HepG2 (cell line): ENCODE data around the gene TLDC2. TPM values are rescaled to one million over a fixed set of nuclear protein-coding genes. Genes with fewer than 3 reads are reported as not detected.

Source experiments
- ATAC-seq: fragments of 200-7000 bp; cut with Tn5 transposase; 3 replicates; pipeline ENCODE4 v1.9.1; 2020; ENCODE audit warnings: mild to moderate bottlenecking, moderate library complexity
- BruUV-seq: library from RNA; stranded (reverse); fragments of 400-500 nt; replicated peaks from 2 replicates; lab custom pipeline; 2021; lab: Mats Ljungman, UMichigan
- CTCF ChIA-PET: fragments of 300-600 bp; formaldehyde crosslinking; extraction: SDS; loops from one replicate; lab custom pipeline; 2021; ENCODE audit warnings: low total read pairs, inconsistent platforms, low intra/inter-chr PET ratio; lab: Yijun Ruan, JAX
- POLR2A ChIA-PET: fragments of 350-600 bp; sonication (Branson Sonifier 250); formaldehyde crosslinking; loops from one replicate; lab custom pipeline; 2020; ENCODE audit warnings: antibody characterized with exemption, inconsistent platforms; lab: Yijun Ruan, JAX
- DNase-seq: peaks from one replicate; pipeline ENCODE4 v3.0.0-alpha.2; 2015; ENCODE audit warnings: low spot score
- FAIRE-seq: peaks from 3 replicates; lab custom pipeline; 2011; peaks lifted over from hg19 to GRCh38; lab: Jason Lieb, UNC
- H2AFZ ChIP-seq: one replicate; pipeline ENCODE4 v1.6.1; 2011; ENCODE audit warnings: low read length, inconsistent platforms
- H3K27ac ChIP-seq: fragments of 300-600 bp; 3 replicates; pipeline ENCODE4 v1.8.0; 2011; ENCODE audit warnings: mixed run types, mild to moderate bottlenecking, mixed read lengths, low read length, inconsistent platforms; ENCODE audit not compliant: insufficient read depth; ENCODE audit errors: extremely low read length
- H3K27me3 ChIP-seq, 2 experiments: fragments of 200-600 bp in 1 of 2; 2 replicates in 1 of 2; 3 replicates in 1 of 2; pipeline versions ENCODE4 v1.6.0 to v1.8.0; 2011; ENCODE audit warnings: low read length in 2 of 2, mild to moderate bottlenecking in 2 of 2, moderate library complexity in 2 of 2, inconsistent platforms in 1 of 2; ENCODE audit not compliant: insufficient read depth in 2 of 2, control insufficient read depth in 1 of 2
- H3K36me3 ChIP-seq, 2 experiments: fragments of 200-600 bp in 1 of 2; replicated peaks in 1 of 2; 2 replicates in 1 of 2; 3 replicates in 1 of 2; pipeline versions ENCODE4 v1.5.1 to v1.8.0; 2011; ENCODE audit warnings: low read length in 2 of 2, inconsistent platforms in 1 of 2; ENCODE audit not compliant: insufficient read depth in 2 of 2, control insufficient read depth in 1 of 2
- H3K4me1 ChIP-seq: 2 replicates; pipeline ENCODE4 v1.5.1; 2012; ENCODE audit warnings: low read length, inconsistent platforms; ENCODE audit not compliant: insufficient read depth
- H3K4me2 ChIP-seq: 2 replicates; pipeline ENCODE4 v1.6.0; 2011; ENCODE audit warnings: low read depth, low read length, inconsistent platforms
- H3K4me3 ChIP-seq, 3 experiments: fragments of 200-600 bp in 1 of 3; sonication (generic), shearing (Covaris generic) in 1 of 3; replicated peaks in 1 of 3; 2 replicates each; pipeline ENCODE4 v1.5.1; 2011 to 2016; ENCODE audit warnings: low read length in 3 of 3, inconsistent platforms in 2 of 3, low read depth in 2 of 3, mild to moderate bottlenecking in 2 of 3, control low read depth in 1 of 3, mixed read lengths in 1 of 3; ENCODE audit not compliant: insufficient read depth in 1 of 3
- H3K79me2 ChIP-seq: one replicate; pipeline ENCODE4 v1.6.1; 2011; ENCODE audit warnings: low read length, inconsistent platforms; ENCODE audit not compliant: insufficient read depth
- H3K9ac ChIP-seq: 2 replicates; pipeline ENCODE4 v1.6.0; 2011; ENCODE audit warnings: mild to moderate bottlenecking, low read depth, low read length, inconsistent platforms; ENCODE audit not compliant: insufficient read depth
- H3K9me3 ChIP-seq: 2 replicates; pipeline ENCODE4 v1.5.1; 2012; ENCODE audit warnings: mild to moderate bottlenecking, low read length
- H4K20me1 ChIP-seq: 2 replicates; pipeline ENCODE4 v1.6.0; 2011; ENCODE audit warnings: inconsistent platforms, mild to moderate bottlenecking, low read length, moderate library complexity; ENCODE audit not compliant: insufficient read depth
- AHDC1 ChIP-seq: sonication (generic); formaldehyde crosslinking; IDR thresholded peaks from 2 replicates; pipeline ENCODE4 v1.5.1; 2020; ENCODE audit warnings: mild to moderate bottlenecking, missing genetic modification reagents, borderline replicate concordance
- ATM ChIP-seq: fragments of 450-650 bp; IDR thresholded peaks from 2 replicates; pipeline ENCODE4 v1.7.1; 2017; ENCODE audit warnings: mild to moderate bottlenecking, borderline replicate concordance
- CREBL2 ChIP-seq: sonication (generic); formaldehyde crosslinking; IDR thresholded peaks from 2 replicates; pipeline ENCODE4 v1.8.1; 2023; ENCODE audit warnings: missing genetic modification reagents, mild to moderate bottlenecking, borderline replicate concordance
- HNF4A ChIP-seq: sonication (generic); formaldehyde crosslinking; IDR thresholded peaks from 2 replicates; pipeline ENCODE4 v1.4.0; 2020; ENCODE audit warnings: missing genetic modification reagents
- HOMEZ ChIP-seq: IDR thresholded peaks from 2 replicates; pipeline ENCODE4 v1.6.1; 2016; ENCODE audit warnings: low read depth
- KLF16 ChIP-seq, 2 experiments: sonication (generic) in 1 of 2; formaldehyde crosslinking in 1 of 2; IDR thresholded peaks; 2 replicates each; pipeline versions ENCODE4 v1.6.1 to v1.8.0; 2016 to 2023; ENCODE audit warnings: missing genetic modification reagents in 2 of 2, missing compliant biosample characterization in 1 of 2
- MAFF ChIP-seq: IDR thresholded peaks from 2 replicates; pipeline ENCODE4 v1.6.1; 2011; ENCODE audit warnings: low read depth, low read length, improper control_type of control experiment
- NFIB ChIP-seq: sonication (generic); formaldehyde crosslinking; IDR thresholded peaks from 2 replicates; pipeline ENCODE4 v1.9.0; 2021; ENCODE audit warnings: missing genetic modification reagents, mild to moderate bottlenecking, borderline replicate concordance
- PREB ChIP-seq: sonication (generic); formaldehyde crosslinking; IDR thresholded peaks from 2 replicates; pipeline ENCODE4 v1.4.0; 2020; ENCODE audit warnings: missing genetic modification reagents
- RBFOX2 ChIP-seq: fragments of 200-400 bp; formaldehyde crosslinking; IDR thresholded peaks from 2 replicates; pipeline ENCODE4 v1.6.1; 2017; ENCODE audit warnings: low read depth, mild to moderate bottlenecking, low read length
- RFX5 ChIP-seq: IDR thresholded peaks from 2 replicates; pipeline ENCODE4 v1.6.1; 2011; ENCODE audit warnings: low read depth, low read length, improper control_type of control experiment
- SYNCRIP ChIP-seq: fragments of 200-400 bp; formaldehyde crosslinking; IDR thresholded peaks from 2 replicates; pipeline ENCODE4 v1.6.1; 2018; ENCODE audit warnings: mild to moderate bottlenecking, low read depth, low read length; ENCODE audit not compliant: insufficient read depth
- WIZ ChIP-seq: sonication (generic); formaldehyde crosslinking; IDR thresholded peaks from 2 replicates; pipeline ENCODE4 v1.5.1; 2020; ENCODE audit warnings: mild to moderate bottlenecking, missing genetic modification reagents
- ZFP62 ChIP-seq: sonication (generic); formaldehyde crosslinking; IDR thresholded peaks from 2 replicates; pipeline ENCODE4 v1.4.0; 2020; ENCODE audit warnings: missing genetic modification reagents
- ZNF549 ChIP-seq: sonication (generic); formaldehyde crosslinking; IDR thresholded peaks from 2 replicates; pipeline ENCODE4 v1.5.0; 2020; ENCODE audit warnings: missing genetic modification reagents
- ZNF775 ChIP-seq: sonication (generic); formaldehyde crosslinking; IDR thresholded peaks from 2 replicates; pipeline ENCODE4 v1.4.0; 2020; ENCODE audit warnings: missing genetic modification reagents, mild to moderate bottlenecking, moderate library complexity, borderline replicate concordance
- ZNF776 ChIP-seq: sonication (generic); formaldehyde crosslinking; IDR thresholded peaks from 2 replicates; pipeline ENCODE4 v1.4.0; 2020; ENCODE audit warnings: mild to moderate bottlenecking, missing genetic modification reagents
- ZZZ3 ChIP-seq: sonication (generic); formaldehyde crosslinking; IDR thresholded peaks from 2 replicates; pipeline ENCODE4 v1.4.0; 2020; ENCODE audit warnings: missing genetic modification reagents, mild to moderate bottlenecking, borderline replicate concordance
- WGBS: methylation state at CpG from one replicate; pipeline ENCODE4 v1.1.6; 2017; ENCODE audit warnings: low lambda C conversion rate; 5-methylcytosine and 5-hydroxymethylcytosine counted together
- in situ Hi-C: cut with HindIII; loops from 2 replicates; pipeline ENCODE4 v1.10.0; 2017; ENCODE audit warnings: low pct_unique_long_range_greater_than_20kb; ENCODE audit not compliant: extremely low pct_ligation_motif_present
- intact Hi-C: fragments of 100-400 bp; cut with micrococcal nuclease; formaldehyde crosslinking; loops from one replicate; pipeline ENCODE4 v1.10.0; 2022; ENCODE audit not compliant: unreplicated experiment
- polyA plus RNA-seq, 8 experiments: library from polyadenylated mRNA; depleted of rRNA in 3 of 8; stranded (reverse) in 7 of 8; unstranded in 1 of 8; fragments of >200 nt; fragmentation: Illumina TruSeq in 4 of 8; extraction: Trizol in 4 of 8; gene quantifications; 2 replicates each; pipeline versions ENCODE4 v1.2.1 to v1.2.3, GENCODE V29; 2011 to 2016; ENCODE audit warnings: low read depth in 4 of 8, missing spikeins in 1 of 8, mixed read lengths in 1 of 8; ENCODE audit not compliant: insufficient read depth in 1 of 8
- total RNA-seq, 5 experiments: library from RNA; depleted of rRNA; stranded (reverse); fragments of >200 nt; fragmentation: Illumina TruSeq; extraction: Trizol; gene quantifications; 2 replicates each; pipeline ENCODE4 v1.2.3, GENCODE V29; 2016; ENCODE audit warnings: low read depth in 1 of 5

Gene TLDC2
- total and polyA plus RNA-seq, 2 of the 13 experiments (the other 11 are each of a cell fraction or from before 2014, with no cell fraction given) = 1.5 to 1.6 TPM

- DNase-seq = peak; percentile 80
- Histone ChIP-seq H3K9me3 (no peaks in the 10 kb centered on the region), H2AFZ (no peak overlapping the region), H3K4me3 (no peak overlapping the region), H3K27me3 (no peaks in the 10 kb centered on the region), H3K36me3 (peaks cover 2 to 17% of the 10 kb centered on the region in 2 experiments; a peak in 2 of 5 replicates), H3K4me2 (no peak overlapping the region), H3K4me1 (peaks cover 40% of the 10 kb centered on the region), H3K9ac (no peak overlapping the region), H3K27ac (peak overlapping the region; percentile 40), H4K20me1 (no peaks in the 10 kb centered on the region), H3K79me2 (no peaks in the 10 kb centered on the region)
- in situ Hi-C loops = no loop called here
- WGBS = 13% methylated on average over 1 of the region's 1 CpG
- peak; percentile 87 for FAIRE-seq
- no TSS peak for BruUV-seq
- intact Hi-C loops = no loop called here
- ATAC-seq = peak; percentile 95
- ChIA-PET POLR2A (no interaction called here), CTCF (no interaction called here)
- TF ChIP-seq ZNF549 (CRISPR knock-in tag) = no peak
- TF ChIP-seq KLF16 (CRISPR knock-in tag; IDR thresholded peaks at IDR 0.05) = no peak
- no peak for TF ChIP-seq SYNCRIP
- TF ChIP-seq HNF4A (CRISPR knock-in tag) = peak; percentile 93
- TF ChIP-seq MAFF = no peak
- peak; percentile 84; the same call in 1 of the 2 replicates for TF ChIP-seq AHDC1
- no peak for TF ChIP-seq CREBL2
- TF ChIP-seq ATM = no peak
- TF ChIP-seq RFX5 = no peak
- TF ChIP-seq ZNF775 = no peak
- TF ChIP-seq NFIB (CRISPR knock-in tag) = no peak
- peak; percentile 51; the same call in 1 of the 2 replicates for TF ChIP-seq HOMEZ (CRISPR knock-in tag)
- no peak for TF ChIP-seq ZFP62
- TF ChIP-seq WIZ (CRISPR knock-in tag) = no peak
- TF ChIP-seq ZZZ3 (CRISPR knock-in tag) = no peak
- TF ChIP-seq PREB (CRISPR knock-in tag) = no peak
- TF ChIP-seq ZNF776 (CRISPR knock-in tag) = no peak
- TF ChIP-seq RBFOX2 = no peak
Measured at GRCh38 chr20:36927704-36928103, 51.8 kb downstream of the TLDC2 start.
